Measurements from ENCODE around the gene COLQ. TPM values are rescaled to one million over a fixed set of nuclear protein-coding genes. Genes with fewer than 3 reads are reported as not detected.

The COLQ gene
- total RNA-seq, 6 experiments from 2014 or later, result 0.17 to 0.54 (median 0.29) TPM

DNA sequence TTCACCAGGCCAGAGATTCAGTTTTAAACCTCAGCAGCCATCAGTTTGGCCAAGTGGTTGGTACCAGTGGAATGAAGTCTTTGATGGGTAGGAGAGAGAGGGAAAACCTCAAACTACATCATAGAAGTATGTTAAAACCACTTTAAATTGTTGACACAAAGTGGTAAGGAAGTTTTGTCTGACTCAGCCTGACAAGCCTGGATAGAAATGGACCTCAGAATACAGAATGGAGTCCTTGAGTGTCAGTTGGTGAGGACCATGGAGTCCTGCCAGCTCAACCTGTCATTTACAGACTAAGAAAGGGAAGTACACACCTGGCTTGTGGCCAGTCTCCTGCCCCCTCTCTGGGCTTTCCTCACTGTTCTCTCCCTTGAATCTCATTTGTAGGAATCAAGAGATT is 82.0 kb downstream of the COLQ start:
- Mint-ChIP-seq H3K36me3 (ENCODE audit: low read depth) (peaks cover 53% of the 10 kb centered on the region), H3K9me3 (no peaks in the 10 kb centered on the region), H3K27ac (peak overlapping the region; percentile 14; the same call in 1 of the 2 replicates), H3K27me3 (ENCODE audit: insufficient read depth) (peaks cover 3% of the 10 kb centered on the region; the same call in 1 of the 2 replicates), H3K4me3 (no peak overlapping the region), H3K4me1 (ENCODE audit: low read depth) (peaks cover 25% of the 10 kb centered on the region)
- TF ChIP-seq, protein P1, sequence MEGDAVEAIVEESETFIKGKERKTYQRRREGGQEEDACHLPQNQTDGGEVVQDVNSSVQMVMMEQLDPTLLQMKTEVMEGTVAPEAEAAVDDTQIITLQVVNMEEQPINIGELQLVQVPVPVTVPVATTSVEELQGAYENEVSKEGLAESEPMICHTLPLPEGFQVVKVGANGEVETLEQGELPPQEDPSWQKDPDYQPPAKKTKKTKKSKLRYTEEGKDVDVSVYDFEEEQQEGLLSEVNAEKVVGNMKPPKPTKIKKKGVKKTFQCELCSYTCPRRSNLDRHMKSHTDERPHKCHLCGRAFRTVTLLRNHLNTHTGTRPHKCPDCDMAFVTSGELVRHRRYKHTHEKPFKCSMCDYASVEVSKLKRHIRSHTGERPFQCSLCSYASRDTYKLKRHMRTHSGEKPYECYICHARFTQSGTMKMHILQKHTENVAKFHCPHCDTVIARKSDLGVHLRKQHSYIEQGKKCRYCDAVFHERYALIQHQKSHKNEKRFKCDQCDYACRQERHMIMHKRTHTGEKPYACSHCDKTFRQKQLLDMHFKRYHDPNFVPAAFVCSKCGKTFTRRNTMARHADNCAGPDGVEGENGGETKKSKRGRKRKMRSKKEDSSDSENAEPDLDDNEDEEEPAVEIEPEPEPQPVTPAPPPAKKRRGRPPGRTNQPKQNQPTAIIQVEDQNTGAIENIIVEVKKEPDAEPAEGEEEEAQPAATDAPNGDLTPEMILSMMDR (IDR thresholded peaks at IDR 0.05), result no peak
- DNase-seq, result peak; percentile 10

GRCh38 chr3:15438983-15439382 is 82.5 kb downstream of the COLQ start:
- Mint-ChIP-seq H3K27me3 (ENCODE audit: insufficient read depth) (peaks cover 3% of the 10 kb centered on the region; the same call in 1 of the 2 replicates), H3K36me3 (ENCODE audit: low read depth) (peaks cover 57% of the 10 kb centered on the region), H3K4me1 (ENCODE audit: low read depth) (peaks cover 25% of the 10 kb centered on the region), H3K27ac (peak overlapping the region; percentile 42; the same call in 1 of the 2 replicates), H3K4me3 (no peak overlapping the region), H3K9me3 (no peaks in the 10 kb centered on the region)
- no peak for DNase-seq
- TF ChIP-seq, protein P1 (IDR thresholded peaks at IDR 0.05), result no peak

DNA sequence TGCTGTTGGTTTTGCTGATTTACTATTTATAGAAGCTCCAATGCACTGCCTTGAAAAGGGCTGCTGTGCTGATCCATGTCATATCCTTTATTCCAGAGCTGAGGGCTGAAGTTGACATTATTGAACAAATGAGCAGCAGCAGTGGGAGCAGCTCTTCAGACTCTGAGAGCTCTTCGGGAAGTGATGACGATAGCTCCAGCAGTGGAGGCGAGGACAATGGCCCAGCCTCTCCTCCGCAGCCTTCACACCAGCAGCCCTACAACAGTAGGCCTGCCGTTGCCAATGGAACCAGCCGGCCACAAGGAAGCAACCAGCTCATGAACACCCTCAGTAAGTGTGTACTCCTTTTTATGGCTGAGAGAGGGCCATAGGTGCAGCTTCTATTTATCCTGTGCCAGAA is 85.3 kb downstream of the COLQ start:
- H3K36me3 Mint-ChIP-seq (ENCODE audit: low read depth), result peaks cover 47% of the 10 kb centered on the region
- peaks cover 24% of the 10 kb centered on the region for H3K4me1 Mint-ChIP-seq (ENCODE audit: low read depth)
- no peaks in the 10 kb centered on the region for H3K9me3 Mint-ChIP-seq
- no peak for DNase-seq
- TF ChIP-seq, protein P1 (IDR thresholded peaks at IDR 0.05), result no peak
- H3K4me3 Mint-ChIP-seq, result no peak overlapping the region
- H3K27ac Mint-ChIP-seq, result no peak overlapping the region
- H3K27me3 Mint-ChIP-seq (ENCODE audit: insufficient read depth), result peaks cover 3% of the 10 kb centered on the region; the same call in 1 of the 2 replicates

- Mint-ChIP-seq H3K4me1 (ENCODE audit: low read depth) (peaks cover 13% of the 10 kb centered on the region), H3K27ac (no peak overlapping the region), H3K27me3 (ENCODE audit: insufficient read depth) (no peaks in the 10 kb centered on the region), H3K4me3 (no peak overlapping the region), H3K36me3 (ENCODE audit: low read depth) (peaks cover 32% of the 10 kb centered on the region), H3K9me3 (no peaks in the 10 kb centered on the region)
- TF ChIP-seq, protein P1 (IDR thresholded peaks at IDR 0.05), result no peak
- DNase-seq, result no peak
Measured at GRCh38 chr3:15434756-15435155, 86.8 kb downstream of the COLQ start.

DNA sequence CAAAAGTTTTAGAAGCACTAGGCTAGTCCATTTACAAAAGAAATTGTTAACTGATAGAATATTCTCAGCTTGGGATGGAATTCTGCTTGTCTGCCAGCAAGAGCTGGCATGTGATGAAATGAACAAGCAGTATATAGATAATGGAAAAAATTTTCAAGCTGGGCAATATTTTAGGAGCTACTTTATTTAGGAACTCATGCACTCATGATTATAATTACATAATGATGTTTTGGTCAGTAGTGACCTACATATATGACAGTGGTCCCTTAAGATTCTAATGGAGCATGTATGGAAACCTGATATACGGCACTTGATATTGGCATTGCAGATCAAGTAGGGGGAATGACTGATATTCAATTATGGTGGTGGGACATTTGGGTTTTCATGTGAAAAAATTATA is 88.0 kb downstream of the COLQ start:
- Mint-ChIP-seq H3K27me3 (ENCODE audit: insufficient read depth) (no peaks in the 10 kb centered on the region), H3K27ac (no peak overlapping the region), H3K9me3 (no peaks in the 10 kb centered on the region), H3K36me3 (ENCODE audit: low read depth) (peaks cover 20% of the 10 kb centered on the region), H3K4me3 (no peak overlapping the region), H3K4me1 (ENCODE audit: low read depth) (peaks cover 10% of the 10 kb centered on the region)
- no peak for DNase-seq
- TF ChIP-seq, protein P1 (IDR thresholded peaks at IDR 0.05), result no peak
